GM19025 (cell line): ENCODE data around the gene IQCH.
"Not testable (repeated sequence)": the region's sequence is repeated elsewhere in the genome, so short reads cannot be mapped to it uniquely, and the experiment has no call there.

ENCODE experiments used
- ATAC-seq: cut with Tn5 transposase; IDR thresholded peaks from one replicate; pipeline ENCODE4 v1.9.1; 2021; ENCODE audit warnings: mild to moderate bottlenecking, low read depth, moderate library complexity; ENCODE audit not compliant: unreplicated experiment

The IQCH gene

DNA sequence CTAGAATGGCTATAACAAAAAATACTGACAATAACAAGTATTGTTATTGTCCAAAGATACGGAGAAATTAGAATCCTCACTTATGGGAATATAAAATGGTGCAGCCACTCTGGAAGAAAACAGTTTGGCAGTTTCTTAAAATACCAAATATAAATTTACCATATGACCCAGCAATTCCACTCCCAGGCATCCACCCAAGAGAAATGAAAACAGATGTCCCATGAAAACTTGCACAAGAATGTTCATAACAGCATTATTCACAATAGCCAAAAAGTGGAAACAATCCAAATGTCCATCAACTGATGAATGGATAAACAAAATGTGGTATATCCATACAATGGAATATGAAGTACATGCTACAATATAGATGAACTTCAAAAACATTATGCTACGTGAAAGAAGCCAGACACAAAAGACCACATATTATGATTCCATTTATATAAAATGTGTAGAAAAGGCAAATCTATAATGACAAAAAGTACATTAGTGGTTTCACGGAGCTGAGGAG, 9.6 kb upstream of the IQCH start:
- no peak for ATAC-seq

DNA sequence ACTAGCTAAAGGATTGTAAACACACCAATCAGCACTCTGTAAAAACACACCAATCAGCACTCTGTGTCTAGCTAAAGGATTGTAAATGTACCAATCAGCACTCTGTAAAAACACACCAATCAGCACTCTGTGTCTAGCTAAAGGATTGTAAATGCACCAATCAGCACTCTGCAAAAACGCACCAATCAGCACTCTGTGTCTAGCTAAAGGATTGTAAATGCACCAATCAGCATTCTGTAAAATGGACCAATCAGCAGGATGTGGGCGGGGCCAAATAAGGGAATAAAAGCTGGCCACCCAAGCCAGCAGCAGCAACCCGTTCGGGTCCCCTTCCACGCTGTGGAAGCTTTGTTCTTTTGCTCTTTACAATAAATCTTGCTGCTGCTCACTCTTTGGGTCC, 8.0 kb upstream of the IQCH start:
- not testable (repeated sequence) for ATAC-seq

DNA sequence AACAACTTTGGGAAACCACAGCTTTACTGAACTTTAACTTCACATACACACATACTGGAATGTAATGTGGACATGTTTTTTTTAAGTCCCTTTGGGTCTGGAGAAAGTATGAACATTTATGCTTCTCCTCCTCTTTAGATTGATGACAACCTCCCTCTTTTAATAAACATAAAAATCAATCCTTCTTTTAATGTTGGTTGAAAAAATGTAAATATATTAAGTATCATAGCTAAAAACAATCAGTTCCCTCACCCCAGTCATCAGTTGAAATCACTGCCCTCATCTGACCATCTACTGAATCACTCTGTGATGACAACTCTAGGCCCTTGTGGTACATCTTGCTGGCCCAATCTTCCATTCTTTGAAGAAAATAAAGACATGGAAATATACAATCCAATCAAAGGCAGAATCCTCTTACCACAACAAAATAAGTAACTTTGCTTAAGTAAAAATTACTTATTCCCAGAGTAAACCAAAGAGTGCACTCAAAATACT, 6.5 kb upstream of the IQCH start:
- no peak for ATAC-seq

DNA sequence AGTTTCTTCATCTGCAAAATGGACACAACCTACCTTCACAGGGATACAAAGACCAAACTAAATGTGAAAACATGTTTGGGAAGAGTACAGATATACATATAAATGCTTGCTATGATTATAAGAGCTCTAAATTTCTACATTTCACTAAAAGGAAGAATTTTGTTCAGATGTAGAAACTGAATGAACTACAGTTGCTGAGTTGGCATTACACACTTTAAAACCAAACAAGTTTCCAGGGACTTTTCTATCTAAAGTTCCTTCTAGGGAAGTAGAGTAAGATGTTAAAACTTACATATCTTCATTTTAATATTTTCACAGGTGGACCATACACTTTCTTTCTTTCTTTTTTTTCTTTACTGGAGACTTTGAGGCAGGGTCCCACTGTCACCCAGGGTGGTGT, 4.8 kb upstream of the IQCH start:
- no peak for ATAC-seq

DNA sequence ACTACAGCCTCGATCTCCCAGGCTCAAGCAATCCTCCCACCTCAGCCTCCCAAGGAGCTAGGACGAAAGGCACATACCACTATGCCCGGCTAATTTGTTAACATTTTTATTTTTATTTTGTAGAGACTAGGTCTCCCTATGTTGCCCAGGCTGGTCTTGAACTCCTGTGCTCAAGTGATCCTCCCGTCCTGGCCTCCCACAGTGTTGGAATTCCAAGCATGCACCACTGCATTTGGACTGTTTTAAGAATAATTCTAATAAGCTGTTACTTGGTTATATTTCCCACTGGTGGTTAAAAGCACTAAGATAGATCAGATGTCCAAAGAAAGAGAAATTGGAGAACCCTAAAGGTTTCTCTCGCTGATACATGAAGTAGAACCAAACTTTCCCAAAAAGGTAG, 3.3 kb upstream of the IQCH start:
- no peak for ATAC-seq

DNA sequence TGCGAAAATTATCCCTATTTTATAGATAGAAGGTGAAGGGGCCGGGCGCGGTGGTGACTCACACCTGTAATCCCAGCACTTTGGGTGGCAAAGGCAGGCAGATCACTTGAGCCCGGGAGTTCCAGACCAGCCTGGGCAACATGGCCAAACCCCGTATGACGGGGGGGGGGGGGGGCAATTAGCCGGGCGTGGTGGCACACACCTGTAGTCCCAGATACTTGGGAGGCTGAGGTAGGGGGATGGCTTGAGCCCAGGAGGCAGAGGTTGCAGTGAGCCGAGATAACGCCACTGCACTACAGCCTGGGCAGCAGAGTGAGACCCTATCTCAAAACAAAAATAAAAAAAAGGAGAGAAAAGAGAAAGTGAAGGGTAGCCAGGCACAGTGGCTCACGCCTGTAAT, 1.5 kb upstream of the IQCH start:
- ATAC-seq, result no peak

DNA sequence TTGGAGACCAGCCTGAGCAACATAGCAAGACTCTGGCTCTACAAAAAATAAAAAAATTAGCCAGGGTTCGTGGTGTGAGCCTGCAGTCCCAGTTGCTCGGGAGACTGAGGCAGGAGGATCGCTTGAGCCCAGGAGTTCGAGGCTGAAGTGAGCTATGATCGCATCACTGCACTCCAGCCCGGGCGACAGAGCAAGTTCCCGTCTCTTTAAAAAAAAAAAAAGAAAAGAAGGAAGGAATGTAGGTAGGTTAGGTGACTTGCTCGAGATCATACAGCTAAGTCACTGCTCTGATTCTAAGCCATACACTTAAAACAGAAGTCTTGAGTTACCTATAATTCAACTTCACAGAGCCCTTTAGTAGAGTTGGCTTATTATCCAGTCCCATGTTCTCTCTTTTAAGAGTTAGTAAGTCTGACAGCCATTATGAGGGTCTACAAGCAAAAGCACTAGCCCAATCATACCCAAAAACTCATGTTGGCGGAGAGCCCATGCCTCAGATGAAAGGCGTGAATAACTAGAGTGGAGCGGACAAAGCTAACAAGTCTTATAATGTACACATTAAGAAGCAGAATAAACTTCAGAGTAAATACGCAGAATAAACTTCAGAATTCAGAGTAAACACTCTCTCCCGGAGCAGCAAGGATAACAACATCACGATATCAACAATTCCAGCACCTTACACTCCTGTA, 893 bp upstream of the IQCH start:
- ATAC-seq, result no peak

DNA sequence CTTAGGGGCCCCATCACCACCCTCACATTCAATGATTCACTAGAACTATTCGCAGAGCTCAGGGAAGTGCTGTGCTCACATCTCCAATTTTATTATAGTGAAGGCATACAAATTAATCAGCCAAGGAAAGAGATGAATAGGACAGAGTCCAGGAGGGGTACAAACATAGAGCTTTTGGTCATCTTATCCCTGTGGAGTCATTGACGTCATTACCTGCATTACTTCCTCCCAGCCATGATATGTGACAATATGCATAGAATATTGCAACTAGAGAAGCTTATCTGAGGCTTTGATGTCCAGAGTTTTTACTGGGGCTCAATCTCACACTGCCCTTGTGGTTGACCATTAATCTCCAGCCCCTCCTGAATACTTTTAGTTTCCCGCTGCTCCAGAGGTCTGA, 1.5 kb downstream of the IQCH start:
- ATAC-seq, result no peak

DNA sequence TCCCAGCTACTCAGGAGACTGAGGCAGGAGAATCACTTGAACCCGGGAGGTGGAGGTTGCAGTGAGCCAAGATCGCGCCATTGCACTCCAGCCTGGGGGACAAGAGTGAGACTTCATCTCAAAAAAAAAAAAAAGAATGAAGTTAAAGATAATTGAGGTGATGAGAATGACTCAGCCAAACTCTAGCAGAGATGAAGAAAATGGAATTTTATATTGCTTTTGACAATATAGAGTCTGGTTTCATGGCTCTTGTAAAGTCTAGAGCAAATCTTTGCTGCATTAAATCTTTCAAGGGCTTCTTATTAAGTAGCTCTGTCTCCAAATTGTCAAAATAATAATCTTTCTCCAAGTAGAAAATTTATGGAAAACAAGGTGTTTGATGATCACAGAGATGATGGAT, 3.8 kb downstream of the IQCH start:
- not testable (repeated sequence) for ATAC-seq

DNA sequence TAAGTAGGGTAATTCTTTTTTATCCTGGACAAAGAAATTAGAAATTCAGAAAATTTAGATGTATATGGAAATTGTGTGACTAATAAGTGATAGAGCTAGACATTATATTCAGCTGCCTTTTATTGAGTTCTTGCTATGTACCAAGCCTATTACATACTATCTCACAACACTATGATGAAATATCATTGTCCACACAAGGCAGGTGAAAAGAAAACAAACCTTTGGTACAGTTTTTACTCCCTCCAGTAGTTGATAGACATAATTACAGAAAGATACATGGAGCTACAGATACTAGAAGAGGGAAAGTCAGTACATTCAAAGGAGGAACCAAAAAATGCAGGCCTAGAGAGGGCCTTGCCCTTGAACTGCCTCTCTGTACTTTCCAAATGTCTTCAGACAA, 4.8 kb downstream of the IQCH start:
- ATAC-seq, result no peak

DNA sequence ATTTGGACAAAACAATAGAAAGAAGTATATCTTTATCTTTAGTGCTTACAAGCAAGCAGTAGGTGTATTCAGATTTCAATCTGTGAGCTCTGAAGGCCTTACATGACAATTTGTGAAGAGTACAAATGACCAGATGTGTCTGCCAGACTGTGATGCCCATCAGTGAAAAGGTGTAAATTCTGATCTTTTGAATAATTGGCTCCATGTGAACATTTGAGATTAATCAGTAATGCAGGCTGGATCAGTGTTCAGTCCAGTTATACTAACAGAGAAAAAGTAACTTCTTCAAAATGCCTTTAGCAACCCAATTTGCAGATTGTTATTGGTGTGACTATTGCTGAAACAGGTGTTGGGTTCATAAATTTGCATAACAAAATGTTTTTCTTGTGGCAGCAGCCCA, 5.2 kb downstream of the IQCH start:
- ATAC-seq, result no peak

DNA sequence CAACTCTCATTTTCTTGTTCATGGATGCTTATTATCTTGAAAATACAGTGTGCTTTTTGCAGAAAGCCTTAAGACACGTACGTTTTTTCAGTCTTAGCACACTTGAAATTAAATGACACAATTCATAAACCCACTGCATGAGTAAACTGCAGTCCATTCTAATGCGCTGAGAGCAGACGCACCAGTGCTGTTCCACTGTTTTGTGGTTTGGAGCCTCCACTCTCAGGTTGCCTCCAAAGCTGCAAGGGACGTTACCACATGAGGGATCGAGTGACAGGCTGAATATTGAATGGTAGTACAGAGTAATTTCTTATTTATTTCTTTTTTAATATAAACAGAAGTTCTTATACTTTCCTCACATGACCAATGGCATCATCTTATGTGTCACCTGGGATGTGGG, 12.3 kb downstream of the IQCH start:
- no peak for ATAC-seq

DNA sequence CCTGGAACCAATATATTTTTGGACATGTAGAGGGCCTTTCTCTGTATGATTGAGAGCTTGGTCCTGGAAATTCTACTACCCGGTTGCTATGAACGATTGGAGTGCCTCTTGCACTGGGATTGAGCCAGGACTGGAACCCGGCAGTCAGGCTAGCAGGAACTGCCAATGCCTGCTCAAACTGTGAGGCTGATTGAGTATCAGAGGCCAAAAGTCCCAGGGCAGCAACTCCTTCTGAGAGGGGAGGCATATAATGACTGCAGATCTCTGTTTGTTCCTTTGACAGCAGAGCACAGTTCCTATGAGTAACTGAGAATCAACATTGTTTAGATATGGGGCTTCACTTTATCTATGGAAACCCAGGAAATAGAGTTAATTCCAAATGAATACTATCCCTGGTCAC, 12.9 kb downstream of the IQCH start:
- ATAC-seq, result no peak

DNA sequence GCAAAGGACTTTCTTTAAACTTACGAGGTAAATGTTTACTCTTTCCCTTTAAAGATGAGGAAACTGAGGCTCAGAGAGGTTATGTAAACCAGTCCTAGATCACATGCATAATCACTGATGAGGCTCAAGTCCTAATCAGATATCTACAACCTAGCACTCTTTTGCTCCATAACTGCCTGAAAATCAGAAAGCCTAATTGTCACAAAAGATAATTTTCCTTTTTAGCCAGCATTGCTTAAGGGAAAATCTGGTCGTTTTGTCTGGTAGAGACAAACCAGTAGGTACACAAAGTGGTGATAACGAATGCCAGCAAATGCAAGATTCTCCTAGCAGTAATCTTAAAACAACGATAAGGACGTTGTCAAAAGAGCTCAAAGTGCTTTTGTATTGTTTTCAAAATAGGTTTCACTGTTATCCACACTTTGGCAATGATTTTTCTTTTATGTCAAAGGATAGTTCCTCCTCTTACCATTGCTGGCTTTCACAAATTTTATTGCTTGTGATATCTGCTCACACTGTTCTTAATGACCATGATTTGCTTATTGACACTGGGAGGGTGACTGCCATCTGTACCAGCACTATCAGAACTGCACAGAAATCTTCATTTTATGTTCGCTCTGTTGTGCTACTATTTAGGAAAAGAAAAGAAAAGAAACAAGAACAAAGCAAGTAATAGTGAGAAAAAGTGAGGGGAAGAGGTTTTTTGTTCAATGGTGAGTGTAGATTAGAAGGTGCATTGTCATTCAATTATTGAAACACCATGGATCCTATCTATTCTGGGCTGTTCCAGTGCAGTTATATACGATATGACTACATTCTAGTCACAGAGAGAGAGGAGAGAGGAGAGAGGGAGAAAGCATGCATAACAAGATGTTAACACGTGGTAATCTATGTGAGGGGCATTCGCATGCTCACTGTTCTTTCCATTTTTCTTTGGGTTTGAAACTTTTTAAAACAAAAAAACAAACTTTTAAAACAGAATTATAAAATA, 13.7 kb downstream of the IQCH start:
- ATAC-seq, result no peak

DNA sequence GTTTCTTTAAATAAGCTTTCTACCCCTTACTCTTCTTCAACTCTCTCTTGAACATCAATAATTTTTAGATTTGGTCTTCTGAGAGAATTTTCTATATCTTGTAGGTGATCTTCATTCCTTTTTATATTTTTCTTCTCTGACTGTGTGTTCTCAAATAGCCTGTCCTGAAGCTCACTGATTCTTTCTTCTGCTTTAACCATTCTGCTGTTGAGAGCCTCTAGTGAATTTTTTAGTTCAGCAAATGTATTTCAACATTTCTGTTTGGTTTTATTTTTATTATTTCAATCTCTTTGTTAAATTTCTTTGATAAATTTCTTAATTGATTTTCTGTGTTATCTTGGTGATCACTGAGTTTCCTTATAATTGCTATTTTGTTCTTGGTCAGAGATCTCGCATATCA, 19.6 kb downstream of the IQCH start:
- ATAC-seq, result no peak

DNA sequence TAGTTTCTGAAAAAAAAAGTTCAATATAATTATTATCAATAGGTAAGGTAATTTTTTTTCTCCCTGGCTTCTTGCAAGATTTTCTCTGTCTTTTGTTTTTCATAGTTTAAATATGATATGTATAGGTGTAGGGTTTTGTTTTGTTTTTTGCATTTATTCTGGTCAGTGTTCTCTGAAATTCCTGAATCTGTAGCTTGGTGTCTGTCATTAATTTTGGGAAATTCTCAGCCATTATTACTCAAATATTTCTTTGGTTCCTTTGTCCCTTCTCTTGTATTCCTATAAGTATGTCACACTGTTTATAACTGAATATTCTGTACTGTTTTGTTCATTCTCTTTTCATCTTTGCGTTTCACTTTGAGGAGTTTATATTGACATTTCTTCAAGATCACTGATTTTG, 22.1 kb downstream of the IQCH start:
- no peak for ATAC-seq

DNA sequence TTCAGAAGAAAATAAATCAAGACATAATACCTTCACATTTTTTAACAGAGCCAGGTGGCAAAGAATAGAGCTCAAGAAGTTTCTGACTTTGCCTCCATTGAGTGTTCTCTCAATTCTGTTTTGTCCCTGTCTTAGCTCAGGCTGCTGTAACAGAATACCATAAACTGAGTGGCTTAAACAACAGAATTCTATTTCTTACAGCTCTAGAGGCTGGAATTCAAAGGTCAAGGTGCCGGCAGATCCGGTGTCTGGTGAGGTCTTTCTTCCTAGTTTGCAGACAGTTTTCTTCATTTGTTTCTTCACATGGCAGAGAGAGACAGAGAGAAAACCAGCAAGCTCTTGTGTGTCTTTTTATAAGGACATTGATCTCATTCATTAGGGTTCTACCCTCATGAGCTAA, 25.6 kb downstream of the IQCH start:
- no peak for ATAC-seq

DNA sequence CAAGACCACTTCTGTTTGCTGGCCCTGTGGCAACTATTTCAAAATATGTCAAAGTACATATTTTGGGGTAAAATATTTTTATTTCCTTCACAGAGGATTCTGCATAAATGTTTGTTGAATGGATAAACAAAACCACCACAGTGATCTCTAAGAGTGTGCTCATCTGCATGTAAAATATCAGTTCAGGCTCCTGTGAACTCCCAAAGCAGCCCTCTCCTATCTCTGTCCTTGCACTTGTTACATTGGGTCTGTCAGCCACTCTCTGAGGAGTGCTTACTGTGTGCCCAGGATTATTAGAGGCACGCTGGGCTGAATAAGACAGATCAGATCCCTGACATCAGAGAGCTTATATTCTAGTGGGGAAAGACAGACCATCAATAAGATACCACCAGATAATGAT, 27.1 kb downstream of the IQCH start:
- ATAC-seq, result no peak

DNA sequence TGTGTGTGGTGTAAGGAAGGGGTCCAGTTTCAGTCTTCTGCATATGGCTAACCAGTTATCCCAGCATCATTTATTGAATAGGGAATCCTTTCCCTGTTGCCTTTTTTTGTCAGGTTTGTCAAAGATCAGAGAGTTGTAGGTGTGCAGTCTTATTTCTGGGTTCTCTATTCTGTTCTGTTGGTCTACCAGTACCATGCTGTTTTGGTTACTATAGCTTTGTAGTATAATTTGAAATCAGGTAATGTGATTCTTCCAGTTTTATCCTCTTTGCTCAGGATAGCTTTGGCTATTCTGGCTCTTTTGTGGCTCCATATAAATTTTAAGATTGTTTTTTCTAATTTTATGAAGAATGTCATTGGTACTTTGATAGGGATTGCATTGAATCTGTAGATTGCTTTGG, 31.0 kb downstream of the IQCH start:
- not testable (repeated sequence) for ATAC-seq

DNA sequence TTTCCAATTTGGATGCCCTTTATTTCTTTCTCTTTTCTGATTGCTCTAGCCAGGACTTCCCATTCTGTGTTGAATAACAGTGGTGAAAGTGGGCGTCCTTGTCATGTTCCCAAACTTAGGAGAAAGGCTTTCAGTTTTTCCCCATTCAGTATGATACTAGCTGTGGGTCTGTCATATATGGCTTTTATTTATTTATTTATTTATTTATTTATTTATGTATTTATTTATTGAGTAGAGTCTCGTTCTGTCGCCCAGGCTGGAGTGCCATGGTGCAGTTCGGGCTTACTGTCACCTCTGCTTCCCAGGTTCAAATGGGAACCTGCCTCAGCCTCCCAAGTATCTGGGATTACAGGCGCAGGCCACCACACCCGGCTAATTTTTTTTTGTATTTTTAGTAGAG, 31.8 kb downstream of the IQCH start:
- ATAC-seq, result not testable (repeated sequence)

DNA sequence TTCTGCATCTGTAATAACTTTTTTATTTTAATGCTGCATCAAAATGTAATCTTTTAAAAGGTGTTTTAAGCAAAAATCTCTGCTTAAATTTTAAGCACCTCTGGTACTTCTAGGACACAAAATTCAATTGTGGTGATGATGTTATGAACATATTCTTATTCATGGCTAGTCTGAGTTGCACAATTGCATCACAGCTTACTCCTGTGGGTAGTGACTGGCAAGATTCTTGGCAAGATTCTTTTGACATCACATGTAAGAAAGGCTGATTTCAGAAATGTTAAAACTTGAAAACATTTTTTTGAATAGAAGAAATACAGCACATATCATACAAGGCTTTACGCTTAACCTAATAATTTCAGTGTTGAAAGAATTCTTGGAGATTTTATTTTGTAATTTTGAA, 35.7 kb downstream of the IQCH start:
- ATAC-seq, result no peak

DNA sequence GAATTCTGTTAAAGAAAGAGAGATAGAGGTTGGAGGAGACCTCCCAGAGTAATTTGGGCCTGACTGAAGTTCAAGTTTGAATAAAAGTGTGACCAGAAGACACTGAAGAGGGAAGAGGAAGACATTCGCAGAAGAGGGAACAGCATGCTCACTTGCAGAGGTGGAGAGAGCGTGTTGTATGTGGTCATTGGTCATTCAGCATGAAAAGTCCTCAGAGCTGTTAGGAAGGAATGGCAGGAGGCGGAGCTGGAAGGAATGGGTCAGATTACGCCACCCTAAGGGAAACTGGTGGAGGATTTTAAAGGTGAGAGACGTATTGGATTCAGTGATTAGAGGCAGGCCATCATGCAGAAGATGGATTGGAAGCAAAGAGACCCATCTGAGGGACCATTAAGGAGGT, 41.6 kb downstream of the IQCH start:
- ATAC-seq, result no peak
